GM10248 (cell line): Measurements from ENCODE around the gene RNASE11.

Experiments used
- CTCF ChIA-PET: fragments of 300-600 bp; sonication (Branson Sonifier 250); formaldehyde crosslinking; extraction: SDS; loops from one replicate; lab custom pipeline; 2021; ENCODE audit warnings: antibody characterized with exemption; lab: Yijun Ruan, JAX
- POLR2A ChIA-PET: fragments of 350-650 bp; sonication (Branson Sonifier 250); formaldehyde crosslinking; extraction: SDS; loops from one replicate; lab custom pipeline; 2020; ENCODE audit warnings: antibody characterized with exemption; lab: Yijun Ruan, JAX
- DNase-seq: peaks from one replicate; pipeline ENCODE4 v3.0.0; 2012; ENCODE audit errors: extremely low spot score
- CTCF ChIP-seq: IDR thresholded peaks from 2 replicates; pipeline ENCODE4 v1.5.1; 2012; ENCODE audit warnings: mild to moderate bottlenecking, low read depth; ENCODE audit errors: extremely low read depth, missing control alignments, control extremely low read depth

RNASE11 gene

GRCh38 chr14:20587489-20588154 is at the start of gene RNASE11:
TSS of gene RNASE11 (minus strand) at chr14:20588001.
- DNase-seq = no peak
- TF ChIP-seq CTCF = no peak
- CTCF ChIA-PET = interaction anchor here (1.1 to 2.0 kb wide), 4 partner anchors 8 to 385 kb away, joined by 3 to 6 read pairs (median 4); no protein-coding TSS in a partner anchor
- POLR2A ChIA-PET = no interaction called here

GRCh38 chr14:20632831-20633691 is 45.3 kb upstream of the RNASE11 start:
- TF ChIP-seq CTCF = no peak
- DNase-seq = peak; percentile 81
- ChIA-PET POLR2A (interaction anchor here (0.5 kb wide), 1 partner anchor 101 kb away, joined by 3 read pairs; no protein-coding TSS in a partner anchor), CTCF (interaction anchor here (0.8 to 3.3 kb wide), 11 partner anchors 9 to 438 kb away, joined by 3 to 16 read pairs (median 5); partner anchors contain the start of genes ANG and RNASE4)

DNA sequence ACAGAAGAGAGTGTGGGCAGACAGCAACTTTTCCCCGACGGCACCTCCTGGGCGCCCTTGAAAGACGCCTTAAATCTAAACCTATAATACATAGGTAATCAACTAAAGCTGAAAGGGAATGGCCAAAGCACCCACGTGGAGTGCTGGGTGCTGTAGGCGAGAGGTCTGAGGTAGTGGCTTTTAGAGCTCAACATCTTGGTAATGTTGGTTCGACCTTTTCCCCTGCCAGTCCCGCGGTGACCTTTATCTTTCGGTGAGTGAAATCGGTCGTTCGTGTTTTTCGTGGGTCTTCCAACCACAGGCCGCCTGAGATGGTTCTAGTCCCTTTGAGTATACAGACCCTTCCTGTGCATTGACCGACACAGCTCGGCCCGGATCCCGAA is 44.6 kb upstream of the RNASE11 start:
- no peak for TF ChIP-seq CTCF
- ChIA-PET CTCF (interaction anchor here (0.8 to 3.3 kb wide), 14 partner anchors 8 to 438 kb away, joined by 3 to 16 read pairs (median 5); partner anchors contain the start of genes ANG and RNASE4), POLR2A (interaction anchor here (0.5 to 0.6 kb wide), 2 partner anchors 30 to 101 kb away, joined by 3 read pairs; no protein-coding TSS in a partner anchor)
- DNase-seq = peak; percentile 46

DNA sequence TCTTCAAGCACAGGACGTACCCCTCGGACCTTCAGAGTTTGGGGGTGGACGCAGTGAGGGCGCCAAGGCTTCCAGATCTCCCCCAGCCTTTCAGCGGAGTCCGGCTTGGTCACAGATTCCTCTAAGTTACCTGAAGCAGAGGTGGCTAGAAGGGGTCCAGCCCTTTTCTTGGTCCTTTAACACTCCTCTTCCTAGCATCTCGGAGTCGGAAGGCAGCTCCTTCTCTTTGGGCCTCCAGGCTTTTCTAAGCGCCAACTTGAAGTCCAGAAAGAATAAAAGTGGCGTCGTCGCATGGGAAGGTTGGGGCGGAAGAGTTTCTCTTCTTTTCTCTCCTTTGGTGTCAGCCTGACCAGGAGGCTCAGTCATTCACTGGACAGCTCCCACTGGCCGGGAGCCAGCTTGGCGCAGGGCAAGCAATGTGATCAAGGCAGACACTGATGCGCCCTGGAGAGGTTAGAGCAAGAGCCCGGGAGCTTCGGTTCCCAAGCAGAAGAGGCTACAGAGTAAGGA is 44.1 kb upstream of the RNASE11 start:
- POLR2A ChIA-PET = interaction anchor here (0.6 kb wide), 1 partner anchor 31 kb away, joined by 3 read pairs; no protein-coding TSS in a partner anchor
- TF ChIP-seq CTCF = no peak
- CTCF ChIA-PET = interaction anchor here (0.8 to 3.3 kb wide), 15 partner anchors 8 to 439 kb away, joined by 3 to 16 read pairs (median 5); partner anchors contain the start of genes ANG and RNASE4
- peak; percentile 31 for DNase-seq

- no peak for DNase-seq
- POLR2A ChIA-PET = interaction anchor here (0.6 kb wide), 1 partner anchor 162 kb away, joined by 3 read pairs; the partner anchor contains the start of gene PNP
- TF ChIP-seq CTCF = no peak
- CTCF ChIA-PET = interaction anchor here (0.7 to 3.3 kb wide), 14 partner anchors 7 to 227 kb away, joined by 3 to 16 read pairs (median 5); partner anchors contain the start of gene RNASE4
Measured at GRCh38 chr14:20631023-20631879, 43.5 kb upstream of the RNASE11 start.
